GM23338 (cell line): Measurements from ENCODE around the gene NGEF. TPM values are rescaled to one million over a fixed set of nuclear protein-coding genes. Genes with fewer than 3 reads are reported as not detected.

Source experiments
- ATAC-seq: fragments of 200-7000 bp; cut with Tn5 transposase; 3 replicates; pipeline ENCODE4 v1.9.1; 2020
- DNase-seq: peaks from one replicate; pipeline ENCODE4 v3.0.0-alpha.2; 2015; ENCODE audit warnings: low spot score
- H2AFZ ChIP-seq: fragments of 200-600 bp; sonication (generic); 2 replicates; pipeline ENCODE4 v1.8.0; 2016; ENCODE audit warnings: antibody characterized with exemption, mild to moderate bottlenecking, moderate library complexity
- H3F3A ChIP-seq: fragments of 200-600 bp; sonication (generic); replicated peaks from 2 replicates; pipeline ENCODE4 v1.8.0; 2017; ENCODE audit warnings: antibody characterized with exemption, mixed run types, low read depth
- H3K27ac ChIP-seq: fragments of 200-600 bp; sonication (generic); 2 replicates; pipeline ENCODE4 v1.6.1; 2016; ENCODE audit warnings: low read depth
- H3K27me3 ChIP-seq: fragments of 200-600 bp; sonication (generic); 2 replicates; pipeline ENCODE4 v1.8.0; 2016; ENCODE audit warnings: mild to moderate bottlenecking, mixed run types, moderate library complexity; ENCODE audit not compliant: insufficient read depth
- H3K36me3 ChIP-seq: fragments of 200-600 bp; sonication (generic); 2 replicates; pipeline ENCODE4 v1.8.0; 2016; ENCODE audit warnings: mild to moderate bottlenecking; ENCODE audit not compliant: insufficient read depth
- H3K4me1 ChIP-seq: fragments of 200-600 bp; sonication (generic); 2 replicates; pipeline ENCODE4 v1.8.0; 2016; ENCODE audit warnings: mild to moderate bottlenecking, moderate library complexity; ENCODE audit not compliant: insufficient read depth
- H3K4me2 ChIP-seq: fragments of 200-600 bp; sonication (generic); 2 replicates; pipeline ENCODE4 v1.7.1; 2017; ENCODE audit warnings: mixed run types
- H3K4me3 ChIP-seq: fragments of 200-600 bp; sonication (generic); 2 replicates; pipeline ENCODE4 v1.6.1; 2016; ENCODE audit warnings: mixed run types
- H3K79me2 ChIP-seq: fragments of 200-600 bp; sonication (generic); replicated peaks from 2 replicates; pipeline ENCODE4 v1.8.0; 2017; ENCODE audit warnings: mild to moderate bottlenecking; ENCODE audit not compliant: insufficient read depth
- H3K9me2 ChIP-seq: fragments of 200-600 bp; sonication (generic); 2 replicates; pipeline ENCODE4 v1.8.0; 2017; ENCODE audit not compliant: insufficient read depth
- H4K20me1 ChIP-seq: fragments of 200-600 bp; sonication (generic); replicated peaks from 2 replicates; pipeline ENCODE4 v1.8.0; 2017; ENCODE audit warnings: mild to moderate bottlenecking; ENCODE audit not compliant: insufficient read depth
- H3K27ac Mint-ChIP-seq: 2 replicates; pipeline ENCODE4 v1.8.0; 2020; ENCODE audit warnings: inconsistent platforms, mild to moderate bottlenecking, moderate library complexity, mixed read lengths
- H3K27me3 Mint-ChIP-seq: 3 replicates; pipeline ENCODE4 v1.8.0; 2022; ENCODE audit warnings: low read depth, mild to moderate bottlenecking, moderate library complexity, mixed read lengths, inconsistent platforms; ENCODE audit not compliant: insufficient read depth, poor library complexity
- H3K36me3 Mint-ChIP-seq: 3 replicates; pipeline ENCODE4 v1.8.0; 2021; ENCODE audit warnings: low read depth, mild to moderate bottlenecking, inconsistent platforms, moderate library complexity, mixed read lengths
- H3K4me1 Mint-ChIP-seq: 3 replicates; pipeline ENCODE4 v1.8.0; 2020; ENCODE audit warnings: mild to moderate bottlenecking, inconsistent platforms, mixed read lengths
- H3K4me3 Mint-ChIP-seq: 3 replicates; pipeline ENCODE4 v1.8.0; 2021; ENCODE audit warnings: moderate library complexity, mild to moderate bottlenecking, inconsistent platforms, mixed read lengths
- H3K9me3 Mint-ChIP-seq: 3 replicates; pipeline ENCODE4 v1.8.0; 2020; ENCODE audit warnings: moderate library complexity, mild to moderate bottlenecking, inconsistent platforms, mixed read lengths
- CREB1 ChIP-seq: fragments of 250-450 bp; sonication (Bioruptor Pico); IDR thresholded peaks from 2 replicates; pipeline ENCODE4 v1.5.0; 2020; ENCODE audit warnings: low read depth, mild to moderate bottlenecking, moderate library complexity
- EZH2 ChIP-seq: fragments of 200-600 bp; sonication (generic); IDR thresholded peaks from one replicate; pipeline ENCODE4 v1.8.0; 2017; ENCODE audit warnings: antibody characterized with exemption, mild to moderate bottlenecking, low read depth; ENCODE audit not compliant: unreplicated experiment
- EZH2phosphoT487 ChIP-seq: fragments of 200-600 bp; sonication (generic); IDR thresholded peaks from one replicate; pipeline ENCODE4 v1.8.1; 2018; ENCODE audit warnings: antibody characterized with exemption; ENCODE audit not compliant: unreplicated experiment
- JUNB ChIP-seq: IDR thresholded peaks from one replicate; pipeline ENCODE4 v1.6.1; 2016; ENCODE audit warnings: antibody characterized with exemption; ENCODE audit not compliant: unreplicated experiment
- ZNF114 ChIP-seq: fragments of 250-450 bp; sonication (Bioruptor Pico); IDR thresholded peaks from 2 replicates; pipeline ENCODE4 v1.5.0; 2020; ENCODE audit warnings: mild to moderate bottlenecking, moderate library complexity
- polyA plus RNA-seq: library from polyadenylated mRNA; unstranded; fragments of >200 nt; fragmentation: Nextera tagmentation; extraction: Ambion mirVana; gene quantifications from 2 replicates; pipeline ENCODE4 v1.2.1, GENCODE V29; 2016
- total RNA-seq: library from RNA; depleted of rRNA; stranded (reverse); fragments of >200 nt; shearing (Covaris generic); gene quantifications from 2 replicates; pipeline ENCODE4 v1.2.3, GENCODE V29; 2014
- TF ChIP-seq, protein P1 (sequence below): fragments of 250-450 bp; sonication (Bioruptor Pico); IDR thresholded peaks from 2 replicates; pipeline ENCODE4 v1.5.0; 2020; ENCODE audit warnings: mild to moderate bottlenecking, moderate library complexity
- TF ChIP-seq, protein P2 (sequence below), 2 experiments: fragments of 200-600 bp in 1 of 2; sonication (generic) in 1 of 2; conservative IDR thresholded peaks; 2 replicates each; pipeline versions ENCODE4 v1.5.1 to v1.6.1; 2016 to 2017; ENCODE audit warnings: antibody characterized with exemption in 2 of 2, low read depth in 2 of 2, mild to moderate bottlenecking in 2 of 2, moderate library complexity in 1 of 2

The NGEF gene
- total and polyA plus RNA-seq, 2 experiments from 2014 or later = 1.8 to 5.4 TPM

- Mint-ChIP-seq H3K4me1 (peaks cover 12% of the 10 kb centered on the region), H3K4me3 (no peak overlapping the region), H3K27me3 (peaks cover 31% of the 10 kb centered on the region), H3K27ac (no peak overlapping the region), H3K9me3 (no peaks in the 10 kb centered on the region), H3K36me3 (no peaks in the 10 kb centered on the region)
- Histone ChIP-seq H3K9me2 (no peaks in the 10 kb centered on the region), H4K20me1 (0 out of 2 replicates have a peak, but pooled peaks cover 5% of the 10 kb centered on the region), H3K79me2 (no peaks in the 10 kb centered on the region), H3K27me3 (peaks cover 21% of the 10 kb centered on the region), H3F3A (no peaks in the 10 kb centered on the region), H2AFZ (no peak overlapping the region), H3K4me3 (no peak overlapping the region), H3K27ac (no peak overlapping the region), H3K36me3 (no peaks in the 10 kb centered on the region), H3K4me2 (no peak overlapping the region), H3K4me1 (no peaks in the 10 kb centered on the region; the same call in 1 of the 2 replicates)
- TF ChIP-seq JUNB (no peak), EZH2 (no peak), ZNF114 (no peak)
- ATAC-seq (no peak), DNase-seq (no peak)
These were observed 140.2 kb downstream of the NGEF start for GRCh38 chr2:232872826-232873225.

GRCh38 chr2:232871835-232872736 is 141.0 kb downstream of the NGEF start:
- Histone ChIP-seq H3K9me2 (no peaks in the 10 kb centered on the region), H3K27ac (no peak overlapping the region), H3K27me3 (peaks cover 13% of the 10 kb centered on the region), H3K4me1 (no peaks in the 10 kb centered on the region; the same call in 1 of the 2 replicates), H3K36me3 (no peaks in the 10 kb centered on the region), H3F3A (no peaks in the 10 kb centered on the region), H4K20me1 (0 out of 2 replicates have a peak, but pooled peaks cover 5% of the 10 kb centered on the region), H3K4me2 (no peak overlapping the region), H3K79me2 (no peaks in the 10 kb centered on the region), H3K4me3 (no peak overlapping the region), H2AFZ (no peak overlapping the region)
- Mint-ChIP-seq H3K9me3 (no peaks in the 10 kb centered on the region), H3K36me3 (no peaks in the 10 kb centered on the region), H3K4me3 (no peak overlapping the region), H3K4me1 (peaks cover 12% of the 10 kb centered on the region), H3K27me3 (peaks cover 24% of the 10 kb centered on the region), H3K27ac (no peak overlapping the region)
- ATAC-seq = no peak
- no peak for DNase-seq
- TF ChIP-seq, protein P1, sequence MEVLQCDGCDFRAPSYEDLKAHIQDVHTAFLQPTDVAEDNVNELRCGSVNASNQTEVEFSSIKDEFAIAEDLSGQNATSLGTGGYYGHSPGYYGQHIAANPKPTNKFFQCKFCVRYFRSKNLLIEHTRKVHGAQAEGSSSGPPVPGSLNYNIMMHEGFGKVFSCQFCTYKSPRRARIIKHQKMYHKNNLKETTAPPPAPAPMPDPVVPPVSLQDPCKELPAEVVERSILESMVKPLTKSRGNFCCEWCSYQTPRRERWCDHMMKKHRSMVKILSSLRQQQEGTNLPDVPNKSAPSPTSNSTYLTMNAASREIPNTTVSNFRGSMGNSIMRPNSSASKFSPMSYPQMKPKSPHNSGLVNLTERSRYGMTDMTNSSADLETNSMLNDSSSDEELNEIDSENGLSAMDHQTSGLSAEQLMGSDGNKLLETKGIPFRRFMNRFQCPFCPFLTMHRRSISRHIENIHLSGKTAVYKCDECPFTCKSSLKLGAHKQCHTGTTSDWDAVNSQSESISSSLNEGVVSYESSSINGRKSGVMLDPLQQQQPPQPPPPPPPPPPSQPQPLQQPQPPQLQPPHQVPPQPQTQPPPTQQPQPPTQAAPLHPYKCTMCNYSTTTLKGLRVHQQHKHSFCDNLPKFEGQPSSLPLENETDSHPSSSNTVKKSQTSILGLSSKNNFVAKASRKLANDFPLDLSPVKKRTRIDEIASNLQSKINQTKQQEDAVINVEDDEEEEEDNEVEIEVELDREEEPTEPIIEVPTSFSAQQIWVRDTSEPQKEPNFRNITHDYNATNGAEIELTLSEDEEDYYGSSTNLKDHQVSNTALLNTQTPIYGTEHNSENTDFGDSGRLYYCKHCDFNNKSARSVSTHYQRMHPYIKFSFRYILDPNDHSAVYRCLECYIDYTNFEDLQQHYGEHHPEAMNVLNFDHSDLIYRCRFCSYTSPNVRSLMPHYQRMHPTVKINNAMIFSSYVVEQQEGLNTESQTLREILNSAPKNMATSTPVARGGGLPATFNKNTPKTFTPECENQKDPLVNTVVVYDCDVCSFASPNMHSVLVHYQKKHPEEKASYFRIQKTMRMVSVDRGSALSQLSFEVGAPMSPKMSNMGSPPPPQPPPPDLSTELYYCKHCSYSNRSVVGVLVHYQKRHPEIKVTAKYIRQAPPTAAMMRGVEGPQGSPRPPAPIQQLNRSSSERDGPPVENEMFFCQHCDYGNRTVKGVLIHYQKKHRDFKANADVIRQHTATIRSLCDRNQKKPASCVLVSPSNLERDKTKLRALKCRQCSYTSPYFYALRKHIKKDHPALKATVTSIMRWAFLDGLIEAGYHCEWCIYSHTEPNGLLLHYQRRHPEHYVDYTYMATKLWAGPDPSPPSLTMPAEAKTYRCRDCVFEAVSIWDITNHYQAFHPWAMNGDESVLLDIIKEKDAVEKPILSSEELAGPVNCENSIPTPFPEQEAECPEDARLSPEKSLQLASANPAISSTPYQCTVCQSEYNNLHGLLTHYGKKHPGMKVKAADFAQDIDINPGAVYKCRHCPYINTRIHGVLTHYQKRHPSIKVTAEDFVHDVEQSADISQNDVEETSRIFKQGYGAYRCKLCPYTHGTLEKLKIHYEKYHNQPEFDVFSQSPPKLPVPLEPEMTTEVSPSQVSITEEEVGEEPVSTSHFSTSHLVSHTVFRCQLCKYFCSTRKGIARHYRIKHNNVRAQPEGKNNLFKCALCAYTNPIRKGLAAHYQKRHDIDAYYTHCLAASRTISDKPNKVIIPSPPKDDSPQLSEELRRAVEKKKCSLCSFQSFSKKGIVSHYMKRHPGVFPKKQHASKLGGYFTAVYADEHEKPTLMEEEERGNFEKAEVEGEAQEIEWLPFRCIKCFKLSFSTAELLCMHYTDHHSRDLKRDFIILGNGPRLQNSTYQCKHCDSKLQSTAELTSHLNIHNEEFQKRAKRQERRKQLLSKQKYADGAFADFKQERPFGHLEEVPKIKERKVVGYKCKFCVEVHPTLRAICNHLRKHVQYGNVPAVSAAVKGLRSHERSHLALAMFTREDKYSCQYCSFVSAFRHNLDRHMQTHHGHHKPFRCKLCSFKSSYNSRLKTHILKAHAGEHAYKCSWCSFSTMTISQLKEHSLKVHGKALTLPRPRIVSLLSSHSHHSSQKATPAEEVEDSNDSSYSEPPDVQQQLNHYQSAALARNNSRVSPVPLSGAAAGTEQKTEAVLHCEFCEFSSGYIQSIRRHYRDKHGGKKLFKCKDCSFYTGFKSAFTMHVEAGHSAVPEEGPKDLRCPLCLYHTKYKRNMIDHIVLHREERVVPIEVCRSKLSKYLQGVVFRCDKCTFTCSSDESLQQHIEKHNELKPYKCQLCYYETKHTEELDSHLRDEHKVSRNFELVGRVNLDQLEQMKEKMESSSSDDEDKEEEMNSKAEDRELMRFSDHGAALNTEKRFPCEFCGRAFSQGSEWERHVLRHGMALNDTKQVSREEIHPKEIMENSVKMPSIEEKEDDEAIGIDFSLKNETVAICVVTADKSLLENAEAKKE = no peak
- TF ChIP-seq CREB1 (CRISPR knock-in tag) (no peak), EZH2phosphoT487 (no peak)
- TF ChIP-seq, protein P2, sequence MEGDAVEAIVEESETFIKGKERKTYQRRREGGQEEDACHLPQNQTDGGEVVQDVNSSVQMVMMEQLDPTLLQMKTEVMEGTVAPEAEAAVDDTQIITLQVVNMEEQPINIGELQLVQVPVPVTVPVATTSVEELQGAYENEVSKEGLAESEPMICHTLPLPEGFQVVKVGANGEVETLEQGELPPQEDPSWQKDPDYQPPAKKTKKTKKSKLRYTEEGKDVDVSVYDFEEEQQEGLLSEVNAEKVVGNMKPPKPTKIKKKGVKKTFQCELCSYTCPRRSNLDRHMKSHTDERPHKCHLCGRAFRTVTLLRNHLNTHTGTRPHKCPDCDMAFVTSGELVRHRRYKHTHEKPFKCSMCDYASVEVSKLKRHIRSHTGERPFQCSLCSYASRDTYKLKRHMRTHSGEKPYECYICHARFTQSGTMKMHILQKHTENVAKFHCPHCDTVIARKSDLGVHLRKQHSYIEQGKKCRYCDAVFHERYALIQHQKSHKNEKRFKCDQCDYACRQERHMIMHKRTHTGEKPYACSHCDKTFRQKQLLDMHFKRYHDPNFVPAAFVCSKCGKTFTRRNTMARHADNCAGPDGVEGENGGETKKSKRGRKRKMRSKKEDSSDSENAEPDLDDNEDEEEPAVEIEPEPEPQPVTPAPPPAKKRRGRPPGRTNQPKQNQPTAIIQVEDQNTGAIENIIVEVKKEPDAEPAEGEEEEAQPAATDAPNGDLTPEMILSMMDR (conservative IDR thresholded peaks at IDR 0.05; ENCODE audit: low read depth in 2 of 2) = no peak
